Left colon (tissue), 2 donors: ENCODE data around the gene DERL3. TPM values are rescaled to one million over a fixed set of nuclear protein-coding genes. Genes with fewer than 3 reads are reported as not detected.
"Not testable (repeated sequence)": the region's sequence is repeated elsewhere in the genome, so short reads cannot be mapped to it uniquely, and the experiment has no call there.

ENCODE experiments used
- ATAC-seq: fragments of 200-7000 bp; cut with Tn5 transposase; one replicate; pipeline ENCODE4 v1.9.1; 2020; ENCODE audit warnings: mild to moderate bottlenecking, moderate library complexity
- DNase-seq, 2 donors: peaks; one replicate each; pipeline ENCODE4 v3.0.0-alpha.2; 2020
- intact Hi-C, 2 donors: fragments of 100-400 bp; cut with DNase I in 1 of 2; cut with micrococcal nuclease in 1 of 2; formaldehyde crosslinking; loops; one replicate each; pipeline versions ENCODE4 v1.11.2 to v1.14.0; 2022; cut with DNase I, micrococcal nuclease
- long read RNA-seq: library from polyadenylated mRNA; unstranded; transcript quantifications from one replicate; pipeline ENCODE4 v2.0.0, GENCODE V29; 2021
- total RNA-seq, 2 donors: library from RNA; stranded (reverse); fragmentation: NEBNext Ultra II Directional; extraction: Animal tissue kit (Norgen Biotek cat#: 25700); gene quantifications; one replicate each; pipeline ENCODE4 v1.2.1, GENCODE V29; 2021
- donor health status: DM: no; HTN: no; CAD: no.
- donor health status: DM: yes; HTN: yes; CAD: no.

The DERL3 gene
- total RNA-seq: 10 to 100 TPM in 1 of 2 donors, 1 to 10 TPM in 1; 7.7 to 26.6 TPM
- long read RNA-seq, partial matches to known transcripts: 1 of 6 reads
- long read RNA-seq, other reads (novel, unspliced or antisense): 2 of 6 reads

GRCh38 chr22:23838681-23839468 lies at the start of gene DERL3:
DERL3 (minus strand) TSS chr22:23839006; CDS start chr22:23838987, 19 bp downstream.
- peak; percentile 92 for ATAC-seq
- intact Hi-C loops: no loop called here
- peak; percentile 99 to 100 for DNase-seq

GRCh38 chr22:23884140-23884539 lies 45.3 kb upstream of the DERL3 start:
- no peak for DNase-seq
- intact Hi-C loops: no loop called here
- ATAC-seq: no peak

GRCh38 chr22:23883658-23884057 lies 44.9 kb upstream of the DERL3 start:
- DNase-seq (no peak), ATAC-seq (no peak)
- intact Hi-C loops: no loop called here

- intact Hi-C loops: no loop called here
- no peak for ATAC-seq
These were observed 43.6 kb upstream of the DERL3 start for GRCh38 chr22:23882370-23882769.

GRCh38 chr22:23878219-23878618 lies 39.4 kb upstream of the DERL3 start:
- DNase-seq (no peak), ATAC-seq (no peak)
- intact Hi-C loops: no loop called here

More at GRCh38 chr22:23882370-23882769, 43.6 kb upstream of the DERL3 start:
- no peak for DNase-seq

- DNase-seq (no peak), ATAC-seq (no peak)
- intact Hi-C loops: no loop called here
These were observed 38.8 kb upstream of the DERL3 start for GRCh38 chr22:23877566-23877965.

GRCh38 chr22:23875801-23876200 lies 37.0 kb upstream of the DERL3 start:
- intact Hi-C loops: no loop called here
- DNase-seq: no peak
- ATAC-seq: no peak

- intact Hi-C loops: no loop called here
- DNase-seq (no peak), ATAC-seq (no peak)
These were observed 36.1 kb upstream of the DERL3 start for GRCh38 chr22:23874871-23875270.

GRCh38 chr22:23868580-23868979 lies 29.8 kb upstream of the DERL3 start:
- ATAC-seq (no peak), DNase-seq (no peak)
- intact Hi-C loops: no loop called here

- DNase-seq, intact Hi-C loops: not testable (repeated sequence)
These were observed 25.8 kb upstream of the DERL3 start for GRCh38 chr22:23864499-23865154.

GRCh38 chr22:23862103-23862502 lies 23.3 kb upstream of the DERL3 start:
- intact Hi-C loops: no loop called here
- no peak for DNase-seq
- no peak for ATAC-seq

More at GRCh38 chr22:23864499-23865154, 25.8 kb upstream of the DERL3 start:
- not testable (repeated sequence) for ATAC-seq

- DNase-seq, ATAC-seq, intact Hi-C loops: not testable (repeated sequence)
These were observed 21.4 kb upstream of the DERL3 start for GRCh38 chr22:23860187-23860586.

GRCh38 chr22:23859201-23859600 lies 20.4 kb upstream of the DERL3 start:
- intact Hi-C loops: no loop called here
- DNase-seq (no peak), ATAC-seq (no peak)

- ATAC-seq: no peak
- DNase-seq: no peak
- intact Hi-C loops: no loop called here
These were observed 19.6 kb upstream of the DERL3 start for GRCh38 chr22:23858484-23858815.

- DNase-seq (peak; percentile 97 to 98), ATAC-seq (peak; percentile 93)
- intact Hi-C loops: no loop called here
These were observed 19.0 kb upstream of the DERL3 start, which contains the start of gene SLC2A11 for GRCh38 chr22:23857606-23858483. SLC2A11 (plus strand) TSS chr22:23857875; CDS start chr22:23858000, 125 bp downstream.

- ATAC-seq (peak; percentile 53), DNase-seq (peak in 1 of 2 donors; percentile 62)
- intact Hi-C loops: no loop called here
These were observed 18.2 kb upstream of the DERL3 start for GRCh38 chr22:23856721-23857605.

- peak; percentile 15 for ATAC-seq
- intact Hi-C loops: loop anchor here in 1 of 2 donors (5.0 kb wide), 1 partner anchor 83 kb away; the partner anchor contains the start of gene CHCHD10
- DNase-seq: no peak
These were observed 11.4 kb upstream of the DERL3 start for GRCh38 chr22:23850136-23850611.
